K562 (cell line): ENCODE measurements around the gene VPS26A. TPM values are rescaled to one million over a fixed set of nuclear protein-coding genes. Genes with fewer than 3 reads are reported as not detected.

Experiments used
- CREBBP ChIP-seq: IDR thresholded peaks from one replicate; pipeline ENCODE4 v1.6.1; 2012; ENCODE audit warnings: low read depth, mild to moderate bottlenecking, control low read depth, inconsistent platforms, low read length
- ERF ChIP-seq: fragments of 450-650 bp; formaldehyde crosslinking; IDR thresholded peaks from 2 replicates; pipeline ENCODE4 v1.4.0; 2020; ENCODE audit warnings: mild to moderate bottlenecking, mixed read lengths
- ESRRA ChIP-seq: fragments of 450-650 bp; IDR thresholded peaks from 2 replicates; pipeline ENCODE4 v1.6.1; 2014; ENCODE audit warnings: low read depth, mild to moderate bottlenecking, moderate library complexity, borderline replicate concordance
- ETV6 ChIP-seq, 3 experiments: fragments of 150-350 bp in 1 of 3; sonication (generic) in 1 of 3; formaldehyde crosslinking in 1 of 3; IDR thresholded peaks; 2 replicates each; pipeline versions ENCODE4 v1.6.1 to v1.8.0; 2014 to 2022; ENCODE audit warnings: borderline replicate concordance in 2 of 3, low read depth in 2 of 3, antibody characterized with exemption in 1 of 3, low read length in 1 of 3, mild to moderate bottlenecking in 1 of 3, missing genetic modification reagents in 1 of 3
- MAX ChIP-seq: sonication (generic); formaldehyde crosslinking; IDR thresholded peaks from 2 replicates; pipeline ENCODE4 v1.9.0; 2022; ENCODE audit warnings: mild to moderate bottlenecking, missing genetic modification reagents
- MLX ChIP-seq, 2 experiments: fragments of 450-650 bp in 1 of 2; sonication (generic) in 1 of 2; formaldehyde crosslinking; conservative IDR thresholded peaks; 2 replicates each; pipeline versions ENCODE4 v1.4.0 to v1.8.1; 2020 to 2022; ENCODE audit warnings: mild to moderate bottlenecking in 1 of 2, missing genetic modification reagents in 1 of 2
- MXI1 ChIP-seq: IDR thresholded peaks from 2 replicates; pipeline ENCODE4 v1.6.1; 2011; ENCODE audit warnings: low read depth, mild to moderate bottlenecking, improper control_type of control experiment, low read length
- NCOA1 ChIP-seq: fragments of 450-650 bp; IDR thresholded peaks from 2 replicates; pipeline ENCODE4 v1.6.1; 2016; ENCODE audit warnings: low read depth
- NR2C1 ChIP-seq, 2 experiments: fragments of 450-650 bp; IDR thresholded peaks; 2 replicates each; pipeline ENCODE4 v1.6.1; 2017; ENCODE audit warnings: mild to moderate bottlenecking in 2 of 2, antibody characterized with exemption in 1 of 2, inconsistent platforms in 1 of 2, missing compliant biosample characterization in 1 of 2, missing genetic modification characterization in 1 of 2
- NUFIP1 ChIP-seq: fragments of 450-650 bp; IDR thresholded peaks from 2 replicates; pipeline ENCODE4 v1.6.1; 2018; ENCODE audit not compliant: partially characterized antibody
- PTRF ChIP-seq: fragments of 450-650 bp; IDR thresholded peaks from 2 replicates; pipeline ENCODE4 v1.6.1; 2016; ENCODE audit warnings: mild to moderate bottlenecking, missing genetic modification characterization, missing compliant biosample characterization
- RHOXF2B ChIP-seq: fragments of 250-450 bp; sonication (Bioruptor Pico); conservative IDR thresholded peaks from 2 replicates; pipeline ENCODE4 v1.5.1; 2021
- SMARCA5 ChIP-seq: fragments of 450-650 bp; IDR thresholded peaks from 2 replicates; pipeline ENCODE4 v1.6.1; 2016
- SUPT5H ChIP-seq: fragments of 450-650 bp; IDR thresholded peaks from 2 replicates; pipeline ENCODE4 v1.6.1; 2016
- TBP ChIP-seq: optimal IDR thresholded peaks from 2 replicates; pipeline ENCODE3; 2011; ENCODE audit warnings: low read depth, low read length, improper control_type of control experiment
- TCF15 ChIP-seq: fragments of 250-450 bp; sonication (Bioruptor Pico); IDR thresholded peaks from 2 replicates; pipeline ENCODE4 v1.8.0; 2022; ENCODE audit warnings: moderate library complexity, mild to moderate bottlenecking, inconsistent platforms
- THAP12 ChIP-seq: fragments of 250-450 bp; sonication (Bioruptor Pico); IDR thresholded peaks from 2 replicates; pipeline ENCODE4 v1.9.0; 2021; ENCODE audit warnings: mild to moderate bottlenecking, inconsistent platforms
- XRCC5 ChIP-seq: fragments of 200-400 bp; formaldehyde crosslinking; IDR thresholded peaks from 2 replicates; pipeline ENCODE4 v1.6.1; 2017; ENCODE audit warnings: low read depth, mild to moderate bottlenecking, low read length
- ZBTB12 ChIP-seq: fragments of 250-450 bp; sonication (Bioruptor Pico); IDR thresholded peaks from 2 replicates; pipeline ENCODE4 v1.4.0; 2020
- ZKSCAN1 ChIP-seq: fragments of 150-350 bp; IDR thresholded peaks from 2 replicates; pipeline ENCODE4 v1.6.1; 2016; ENCODE audit warnings: low read depth, low read length
- ZNF324 ChIP-seq: fragments of 250-450 bp; sonication (Bioruptor Pico); IDR thresholded peaks from 2 replicates; pipeline ENCODE4 v1.4.0; 2020; ENCODE audit warnings: mild to moderate bottlenecking
- ZNF354B ChIP-seq: fragments of 250-450 bp; sonication (Bioruptor Pico); IDR thresholded peaks from 2 replicates; pipeline ENCODE4 v1.4.0; 2020
- polyA plus RNA-seq, 8 experiments: library from polyadenylated mRNA; depleted of rRNA in 4 of 8; stranded (reverse) in 5 of 8; unstranded in 3 of 8; fragments of >200 nt; fragmentation: Nextera tagmentation in 2 of 8; fragmentation: Illumina TruSeq in 1 of 8; extraction: Ambion mirVana in 2 of 8; extraction: Trizol in 1 of 8; gene quantifications; 2 replicates each; pipeline versions ENCODE4 v1.2.1 to v1.2.3, GENCODE V29; 2011 to 2014; ENCODE audit warnings: inconsistent platforms in 1 of 8, missing spikeins in 1 of 8
- total RNA-seq, 7 experiments: library from RNA; depleted of rRNA in 6 of 7; stranded (reverse); fragments of >200 nt in 6 of 7; fragmentation: Illumina TruSeq in 2 of 7; extraction: Trizol in 2 of 7; gene quantifications; 2 replicates each; pipeline versions ENCODE4 v1.2.1 to v1.2.3, GENCODE V29; 2011 to 2021; ENCODE audit warnings: low replicate concordance in 1 of 7

VPS26A gene
- total and polyA plus RNA-seq, 9 of the 15 experiments (the other 6 are each of a cell fraction or from before 2014, with no cell fraction given), result 47.1 to 137 (median 69.3) TPM

GRCh38 chr10:69123747-69124562, at the start of gene VPS26A (continued):
- peak; percentile 73 for TF ChIP-seq TBP
- no peak for TF ChIP-seq NUFIP1
- peak; percentile 73; the same call in 1 of the 2 replicates for TF ChIP-seq NR2C1 (IDR thresholded peaks at IDR 0.05)
- TF ChIP-seq NR2C1 (tag; IDR thresholded peaks at IDR 0.05), result no peak
- no peak for TF ChIP-seq CREBBP
- no peak for TF ChIP-seq RHOXF2B (CRISPR knock-in tag)
- TF ChIP-seq ESRRA, result peak; percentile 22
- no peak for TF ChIP-seq SMARCA5
- peak; percentile 69 for TF ChIP-seq MAX (CRISPR knock-in tag)
- TF ChIP-seq PTRF (tag), result no peak
- 0 out of 4 replicates have a peak, but pooled peaks of 1 of the 2 experiments have one; percentile 8 for TF ChIP-seq ETV6 (IDR thresholded peaks at IDR 0.05; ENCODE audit: borderline replicate concordance in 1 of 2, low read depth in 2 of 2, low read length in 1 of 2)
- no peak for TF ChIP-seq ETV6 (CRISPR knock-in tag; IDR thresholded peaks at IDR 0.05; ENCODE audit: borderline replicate concordance)
- TF ChIP-seq ZNF354B, result 0 out of 2 replicates have a peak, but pooled peaks have one; percentile 28
- 0 out of 4 replicates have a peak, but pooled peaks of 1 of the 2 experiments have one; percentile 80 for TF ChIP-seq MLX (CRISPR knock-in tag; conservative IDR thresholded peaks at IDR 0.05)
- peak; percentile 17; the same call in 1 of the 2 replicates for TF ChIP-seq ZBTB12 (CRISPR knock-in tag)
- TF ChIP-seq ZKSCAN1, result 0 out of 2 replicates have a peak, but pooled peaks have one; percentile 50
- TF ChIP-seq ERF, result peak; percentile 93; the same call in 1 of the 2 replicates
- 0 out of 2 replicates have a peak, but pooled peaks have one; percentile 46 for TF ChIP-seq NCOA1
- TF ChIP-seq MXI1, result no peak
- 0 out of 2 replicates have a peak, but pooled peaks have one; percentile 44 for TF ChIP-seq THAP12
- peak; percentile 58; the same call in 1 of the 2 replicates for TF ChIP-seq ZNF324 (CRISPR knock-in tag)
- TF ChIP-seq XRCC5, result no peak
- peak; percentile 98 for TF ChIP-seq SUPT5H
- peak; percentile 76; the same call in 1 of the 2 replicates for TF ChIP-seq TCF15
